HEK293 (cell line): ENCODE measurements around the gene PRKCG.

ENCODE experiments used
- CTCF ChIA-PET: fragments of 350-600 bp; formaldehyde crosslinking; extraction: SDS; loops from one replicate; lab custom pipeline; 2021; ENCODE audit warnings: antibody characterized with exemption; lab: Yijun Ruan, JAX
- POLR2A ChIA-PET: fragments of 300-600 bp; formaldehyde crosslinking; extraction: SDS; loops from one replicate; lab custom pipeline; 2020; ENCODE audit warnings: antibody characterized with exemption, inconsistent platforms; lab: Yijun Ruan, JAX
- H3K27ac ChIP-seq: fragments of 200-500 bp; sonication (Bioruptor generic); 2 replicates; pipeline ENCODE4 v1.5.1; 2014; ENCODE audit warnings: low read depth, low read length, control low read depth, inconsistent platforms; ENCODE audit errors: extremely low read depth
- H3K36me3 ChIP-seq, 2 experiments: fragments of 200-500 bp in 1 of 2; sonication (Bioruptor generic) in 1 of 2; 1 replicate in 1 of 2; 2 replicates in 1 of 2; pipeline ENCODE4 v1.5.1; 2014 to 2017; ENCODE audit warnings: inconsistent platforms in 2 of 2, low read length in 2 of 2; ENCODE audit not compliant: control insufficient read depth in 2 of 2, insufficient read depth in 1 of 2
- H3K4me1 ChIP-seq: fragments of 200-500 bp; sonication (Bioruptor generic); 2 replicates; pipeline ENCODE4 v1.5.1; 2014; ENCODE audit warnings: mild to moderate bottlenecking, low read length, inconsistent platforms; ENCODE audit not compliant: control insufficient read depth, insufficient read depth
- H3K4me3 ChIP-seq: 2 replicates; pipeline ENCODE4 v1.5.1; 2011; ENCODE audit warnings: low read depth, mild to moderate bottlenecking, control low read depth, low read length, moderate library complexity
- H3K9me3 ChIP-seq: fragments of 200-500 bp; sonication (Bioruptor generic); 2 replicates; pipeline ENCODE4 v1.5.1; 2014; ENCODE audit warnings: low read depth, low read length, inconsistent platforms; ENCODE audit not compliant: control insufficient read depth, insufficient read depth
- ELK4 ChIP-seq: IDR thresholded peaks from 2 replicates; pipeline ENCODE4 v1.6.1; 2011; ENCODE audit warnings: mild to moderate bottlenecking, low read depth, low read length, borderline replicate concordance
- GLI2 ChIP-seq: fragments of 450-650 bp; formaldehyde crosslinking; IDR thresholded peaks from 2 replicates; pipeline ENCODE4; 2017; ENCODE audit warnings: missing biosample characterization, missing genetic modification characterization, low read depth, borderline replicate concordance
- GLIS2 ChIP-seq: fragments of 450-650 bp; formaldehyde crosslinking; IDR thresholded peaks from 2 replicates; pipeline ENCODE4 v1.5.1; 2016; ENCODE audit warnings: missing biosample characterization, missing genetic modification characterization
- HOXC10 ChIP-seq: sonication (generic); formaldehyde crosslinking; IDR thresholded peaks from 2 replicates; pipeline ENCODE4 v1.8.1; 2023; ENCODE audit warnings: mild to moderate bottlenecking, missing genetic modification reagents
- MEIS1 ChIP-seq: sonication (generic); formaldehyde crosslinking; IDR thresholded peaks from 2 replicates; pipeline ENCODE4 v1.8.1; 2022; ENCODE audit warnings: missing genetic modification reagents, mild to moderate bottlenecking, borderline replicate concordance
- MYNN ChIP-seq: fragments of 450-650 bp; formaldehyde crosslinking; IDR thresholded peaks from 2 replicates; pipeline ENCODE4 v1.5.1; 2016; ENCODE audit warnings: missing biosample characterization, missing genetic modification characterization, borderline replicate concordance
- PBX3 ChIP-seq: sonication (generic); formaldehyde crosslinking; IDR thresholded peaks from 2 replicates; pipeline ENCODE4 v1.8.1; 2022; ENCODE audit warnings: mild to moderate bottlenecking, moderate library complexity, missing genetic modification reagents
- PRDM1 ChIP-seq: fragments of 450-650 bp; formaldehyde crosslinking; IDR thresholded peaks from 2 replicates; pipeline ENCODE4; 2016; ENCODE audit warnings: missing biosample characterization, missing genetic modification characterization
- ZBTB10 ChIP-seq: fragments of 450-650 bp; formaldehyde crosslinking; IDR thresholded peaks from 2 replicates; pipeline ENCODE4 v1.5.1; 2016; ENCODE audit warnings: missing biosample characterization, missing genetic modification characterization
- ZBTB6 ChIP-seq: fragments of 450-650 bp; formaldehyde crosslinking; IDR thresholded peaks from 2 replicates; pipeline ENCODE4 v1.5.1; 2017; ENCODE audit warnings: missing biosample characterization, missing genetic modification characterization
- ZBTB8A ChIP-seq: fragments of 450-650 bp; formaldehyde crosslinking; IDR thresholded peaks from 2 replicates; pipeline ENCODE4 v1.5.1; 2016; ENCODE audit warnings: missing biosample characterization, missing genetic modification characterization
- ZFP69B ChIP-seq: fragments of 450-650 bp; formaldehyde crosslinking; IDR thresholded peaks from 2 replicates; pipeline ENCODE4 v1.5.1; 2016; ENCODE audit warnings: missing biosample characterization, missing genetic modification characterization
- ZNF133 ChIP-seq: fragments of 450-650 bp; formaldehyde crosslinking; IDR thresholded peaks from 2 replicates; pipeline ENCODE4 v1.5.1; 2016; ENCODE audit warnings: missing biosample characterization, missing genetic modification characterization
- ZNF184 ChIP-seq: fragments of 450-650 bp; IDR thresholded peaks from 2 replicates; pipeline ENCODE4 v1.5.1; 2018; ENCODE audit warnings: missing biosample characterization, mild to moderate bottlenecking, missing genetic modification characterization
- ZNF362 ChIP-seq: fragments of 450-650 bp; formaldehyde crosslinking; IDR thresholded peaks from 2 replicates; pipeline ENCODE4 v1.5.1; 2016; ENCODE audit warnings: missing biosample characterization, missing genetic modification characterization
- ZNF366 ChIP-seq: fragments of 450-650 bp; formaldehyde crosslinking; conservative IDR thresholded peaks from 2 replicates; pipeline ENCODE4 v1.5.1; 2016; ENCODE audit warnings: missing biosample characterization, missing genetic modification characterization
- ZNF423 ChIP-seq: fragments of 450-650 bp; formaldehyde crosslinking; IDR thresholded peaks from 2 replicates; pipeline ENCODE4 v1.5.1; 2016; ENCODE audit warnings: missing biosample characterization, missing genetic modification characterization
- ZNF544 ChIP-seq: fragments of 450-650 bp; formaldehyde crosslinking; IDR thresholded peaks from 2 replicates; pipeline ENCODE4 v1.5.0; 2017; ENCODE audit warnings: missing biosample characterization, missing genetic modification characterization
- ZNF600 ChIP-seq: fragments of 450-650 bp; formaldehyde crosslinking; IDR thresholded peaks from 2 replicates; pipeline ENCODE4 v1.5.1; 2016; ENCODE audit warnings: missing biosample characterization, missing genetic modification characterization
- ZNF654 ChIP-seq: fragments of 450-650 bp; formaldehyde crosslinking; IDR thresholded peaks from 2 replicates; pipeline ENCODE4 v1.5.1; 2016; ENCODE audit warnings: low read depth, missing biosample characterization, missing genetic modification characterization

PRKCG gene

GRCh38 chr19:53904909-53905308 lies 22.9 kb downstream of the PRKCG start:
- H3K9me3 ChIP-seq: no peaks in the 10 kb centered on the region
- no peaks in the 10 kb centered on the region for H3K36me3 ChIP-seq
- POLR2A ChIA-PET: no interaction called here
- CTCF ChIA-PET: interaction anchor here (0.7 to 1.1 kb wide), 2 partner anchors 36 to 124 kb away, joined by 3 read pairs; no protein-coding TSS in a partner anchor
- TF ChIP-seq PRDM1 (tag by site-specific recombination) (0 out of 2 replicates have a peak, but pooled peaks have one; percentile 16), PBX3 (CRISPR knock-in tag) (no peak)
- no peak overlapping the region for H3K4me3 ChIP-seq
- no peak overlapping the region for H3K27ac ChIP-seq
- H3K4me1 ChIP-seq: no peaks in the 10 kb centered on the region

GRCh38 chr19:53905787-53906186 lies 23.8 kb downstream of the PRKCG start:
- ChIA-PET POLR2A (no interaction called here), CTCF (interaction anchor here (0.6 to 1.3 kb wide), 4 partner anchors 12 to 119 kb away, joined by 3 to 4 read pairs (median 4); no protein-coding TSS in a partner anchor)
- Histone ChIP-seq H3K4me1 (no peaks in the 10 kb centered on the region), H3K9me3 (no peaks in the 10 kb centered on the region), H3K27ac (no peak overlapping the region), H3K36me3 (no peaks in the 10 kb centered on the region), H3K4me3 (no peak overlapping the region)
- no peak for TF ChIP-seq ZNF362 (tag by site-specific recombination)
- TF ChIP-seq ZNF366 (tag by site-specific recombination): 0 out of 2 replicates have a peak, but pooled peaks have one; percentile 37
- TF ChIP-seq MEIS1 (CRISPR knock-in tag): no peak
- TF ChIP-seq ZNF544 (tag by site-specific recombination): no peak
- no peak for TF ChIP-seq MYNN (tag by site-specific recombination)
- TF ChIP-seq ZBTB6: no peak
- no peak for TF ChIP-seq ZBTB8A (tag by site-specific recombination)
- no peak for TF ChIP-seq ZNF423 (tag by site-specific recombination)

- POLR2A ChIA-PET: no interaction called here
- Histone ChIP-seq H3K4me1 (no peaks in the 10 kb centered on the region), H3K36me3 (no peaks in the 10 kb centered on the region), H3K4me3 (no peak overlapping the region), H3K27ac (no peak overlapping the region), H3K9me3 (no peaks in the 10 kb centered on the region)
- CTCF ChIA-PET: interaction anchor here (0.5 to 2.1 kb wide), 17 partner anchors 9 to 192 kb away, joined by 3 to 9 read pairs (median 4); no protein-coding TSS in a partner anchor
- TF ChIP-seq GLI2 (tag by site-specific recombination) (no peak), HOXC10 (CRISPR knock-in tag) (0 out of 2 replicates have a peak, but pooled peaks have one; percentile 50), ZNF133 (tag by site-specific recombination) (no peak), ZNF184 (tag by site-specific recombination) (no peak), ZNF600 (tag by site-specific recombination) (peak; percentile 96), ZBTB8A (tag by site-specific recombination) (peak; percentile 27; the same call in 1 of the 2 replicates), ELK4 (no peak), ZNF654 (tag by site-specific recombination) (peak; percentile 40), GLIS2 (peak; percentile 38; the same call in 1 of the 2 replicates), ZBTB10 (tag by site-specific recombination) (peak; percentile 89), ZFP69B (tag by site-specific recombination) (no peak)
Observed at GRCh38 chr19:53906211-53907192, 24.5 kb downstream of the PRKCG start.
